Hematopoietic multipotent progenitor cell treated with erythropoietin and hydrocortisone succinate and interleukin-3 and kit ligand, for 17 days (in vitro differentiated cells): ENCODE data around the gene TNS3.
"Not testable (repeated sequence)": the region's sequence is repeated elsewhere in the genome, so short reads cannot be mapped to it uniquely, and the experiment has no call there.

ENCODE experiments used
- DNase-seq: peaks from one replicate; pipeline ENCODE4 v3.0.0-alpha.2; 2015; ENCODE audit warnings: low spot score

Gene TNS3

DNA sequence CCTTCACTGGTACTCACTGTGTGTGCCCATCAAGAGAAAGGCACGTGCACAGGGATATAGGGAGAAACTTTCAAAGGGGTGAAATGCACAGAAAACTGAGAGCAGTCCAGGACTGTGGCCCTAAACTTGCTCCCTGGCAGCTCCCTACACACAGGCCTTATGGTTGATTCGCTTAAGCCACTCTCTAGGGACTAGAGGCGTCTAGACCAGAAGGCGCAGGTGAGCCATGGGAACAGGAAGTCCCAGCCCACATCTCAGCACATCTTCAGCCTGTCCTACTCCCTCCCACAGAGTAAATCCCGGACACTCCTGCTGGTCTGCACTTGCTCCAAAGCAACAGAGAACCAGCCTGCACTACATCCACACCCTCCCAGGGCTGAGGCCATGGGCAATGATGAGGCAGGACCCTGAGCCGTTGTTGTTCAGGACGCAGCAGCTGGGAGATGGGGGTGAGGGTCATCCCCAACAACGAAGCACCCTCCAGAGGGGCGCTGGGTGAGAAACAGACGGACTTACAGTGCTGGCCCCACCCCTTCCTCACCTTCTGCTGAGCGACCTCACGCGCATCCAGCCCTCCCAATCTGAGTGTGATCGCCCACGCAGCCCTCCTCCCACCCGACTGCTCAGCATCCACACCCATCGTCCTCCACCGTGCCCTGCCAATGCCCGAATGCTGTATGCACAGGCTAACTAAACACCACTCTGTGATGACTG lies 109.3 kb downstream of the TNS3 start:
- DNase-seq, result no peak

DNA sequence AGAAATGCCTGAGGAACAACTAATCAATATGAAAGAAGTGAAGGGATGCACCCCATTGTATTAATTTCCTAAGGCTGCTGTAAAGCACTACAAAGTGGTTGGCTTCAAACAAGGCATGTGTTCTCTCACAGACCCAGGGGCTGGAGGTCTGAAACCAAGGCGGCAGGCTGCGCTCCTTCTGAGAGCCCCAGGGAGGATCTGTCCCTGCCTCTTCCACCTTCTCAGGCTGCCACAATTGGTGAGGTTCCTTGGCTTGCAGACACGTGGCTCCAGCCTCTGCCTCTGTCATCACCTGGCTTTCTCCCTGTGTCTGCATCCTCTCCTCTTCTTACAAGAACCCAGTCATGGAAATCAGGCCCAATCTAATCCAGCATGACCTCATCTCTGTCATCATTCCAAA lies 110.1 kb downstream of the TNS3 start:
- DNase-seq, result no peak

DNA sequence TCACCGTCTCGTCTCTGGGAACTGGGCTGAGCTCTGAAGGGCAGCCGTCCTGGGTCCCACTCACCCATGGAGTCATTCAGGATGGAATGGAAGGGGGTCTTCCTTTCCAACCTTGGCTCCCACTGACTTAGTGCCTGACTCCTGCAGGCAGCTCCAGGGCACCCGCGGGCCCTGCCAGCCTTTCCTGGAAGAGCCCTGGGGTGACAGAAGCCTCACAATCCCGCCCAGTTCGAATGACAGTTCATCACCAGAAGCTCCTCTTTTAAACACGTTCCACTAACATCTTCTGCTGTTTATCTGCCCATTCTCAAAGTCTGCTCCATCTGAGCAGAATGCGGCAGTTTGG lies 110.6 kb downstream of the TNS3 start:
- DNase-seq, result no peak

DNA sequence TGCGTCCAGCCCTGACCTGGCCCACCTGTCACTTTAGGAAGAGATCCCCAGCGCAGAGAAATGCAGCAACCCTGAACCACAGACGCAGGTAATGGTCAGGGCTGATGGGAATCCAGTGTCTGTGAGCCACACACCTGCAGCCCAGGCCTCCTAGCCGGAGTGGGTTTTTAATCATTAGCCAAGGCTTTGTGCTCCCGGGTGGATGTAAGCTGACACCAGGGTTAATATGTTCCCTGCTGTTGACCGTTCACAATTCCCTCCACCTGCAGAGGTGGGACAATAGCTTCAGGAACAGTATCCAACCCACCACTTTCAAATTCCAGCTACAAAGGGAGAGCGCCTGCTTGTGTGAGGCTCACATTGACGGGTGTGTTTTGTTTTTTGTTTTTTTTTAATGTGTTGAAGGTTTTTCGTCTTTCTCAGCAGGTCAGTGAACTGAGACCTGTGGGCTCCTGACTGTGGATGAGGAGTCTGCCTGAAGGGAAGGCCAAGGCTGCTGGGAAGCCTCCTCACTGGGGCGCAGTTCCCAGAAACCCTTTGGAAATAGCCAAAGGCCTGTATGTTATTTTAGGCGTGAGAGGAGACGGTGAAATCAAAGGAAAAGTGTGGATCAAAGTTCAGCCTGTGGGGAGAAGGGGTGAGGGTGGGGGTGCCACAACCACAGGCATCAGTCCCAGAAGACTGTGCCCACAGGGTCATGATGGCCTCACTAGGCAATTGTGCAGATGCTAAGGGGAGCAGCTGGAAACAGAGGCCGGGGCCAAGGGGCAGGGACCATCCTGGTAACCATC lies 111.1 kb downstream of the TNS3 start:
- no peak for DNase-seq

DNA sequence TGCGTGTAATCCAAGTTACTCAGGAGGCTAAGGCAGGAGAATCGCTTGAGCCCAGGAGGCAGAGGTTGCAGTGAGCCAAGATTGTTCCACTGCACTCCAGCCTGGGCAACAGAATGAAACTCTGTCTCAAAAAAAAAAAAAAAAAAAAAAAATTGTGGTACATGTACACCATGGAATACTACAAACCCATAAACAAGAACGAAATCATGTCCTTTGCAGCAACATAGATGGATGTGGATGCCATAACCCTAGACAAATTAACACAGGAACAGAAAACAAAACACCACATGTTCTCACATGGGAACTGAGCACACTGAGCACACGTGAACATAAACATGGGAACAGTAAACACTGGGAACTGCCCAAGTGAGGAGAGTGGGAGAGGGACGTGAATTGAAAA lies 112.1 kb downstream of the TNS3 start:
- not testable (repeated sequence) for DNase-seq

DNA sequence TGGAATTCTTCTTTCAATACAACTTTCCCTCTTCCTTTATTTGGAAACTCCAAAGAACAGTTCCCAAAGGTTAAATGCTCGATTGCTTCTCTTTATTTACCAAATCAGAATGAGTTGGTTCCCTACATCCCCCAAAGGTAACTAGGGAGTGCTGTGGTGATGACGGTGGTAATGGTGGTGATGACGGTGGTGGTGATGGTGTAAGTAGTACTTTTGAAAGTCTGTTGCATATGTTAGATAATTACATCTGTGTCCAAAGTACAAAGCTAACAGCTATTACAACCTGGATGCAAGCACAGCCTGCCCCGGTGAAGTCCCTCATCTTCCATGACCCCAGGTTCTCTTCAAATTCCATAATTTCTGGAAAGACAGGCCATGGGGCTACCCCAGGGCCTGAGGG lies 115.1 kb downstream of the TNS3 start:
- no peak for DNase-seq

DNA sequence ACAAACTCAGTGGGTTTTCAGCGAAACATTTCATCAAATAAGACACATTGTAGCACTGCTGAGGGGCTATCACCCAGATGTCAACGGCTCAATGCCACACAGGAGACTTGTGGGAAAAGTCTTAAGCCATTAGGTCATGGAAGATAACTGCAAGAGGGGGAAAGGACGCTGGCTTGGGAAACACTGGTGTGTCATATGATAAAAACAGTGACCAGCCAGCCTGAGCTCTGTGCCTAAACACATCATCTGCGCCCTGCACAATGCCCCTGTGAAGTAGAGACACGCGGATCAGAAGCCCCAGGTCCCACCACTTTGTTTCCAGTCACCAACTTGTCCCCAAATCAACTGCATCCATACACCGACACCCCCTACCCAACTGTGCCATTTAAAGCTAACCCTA lies 116.7 kb downstream of the TNS3 start:
- no peak for DNase-seq

DNA sequence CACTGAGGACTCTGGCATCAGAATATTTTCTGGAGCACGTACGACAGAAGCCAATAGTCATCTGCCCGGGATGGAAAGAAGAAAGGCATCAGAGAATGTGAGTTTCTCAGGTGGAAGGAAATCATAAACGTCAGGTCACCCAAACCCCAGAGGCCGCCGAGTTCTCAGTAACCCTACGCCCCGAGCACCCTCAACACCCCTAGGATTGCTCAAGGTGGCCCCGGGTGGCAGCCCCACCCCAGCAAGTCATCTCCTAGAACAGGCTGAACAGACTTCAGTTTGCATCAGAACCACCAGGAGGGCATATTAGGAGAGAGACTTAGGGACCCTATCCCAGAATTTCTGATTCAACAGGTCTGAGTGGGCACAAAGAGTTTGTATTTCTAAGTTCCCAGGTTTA lies 117.6 kb downstream of the TNS3 start:
- DNase-seq, result no peak

DNA sequence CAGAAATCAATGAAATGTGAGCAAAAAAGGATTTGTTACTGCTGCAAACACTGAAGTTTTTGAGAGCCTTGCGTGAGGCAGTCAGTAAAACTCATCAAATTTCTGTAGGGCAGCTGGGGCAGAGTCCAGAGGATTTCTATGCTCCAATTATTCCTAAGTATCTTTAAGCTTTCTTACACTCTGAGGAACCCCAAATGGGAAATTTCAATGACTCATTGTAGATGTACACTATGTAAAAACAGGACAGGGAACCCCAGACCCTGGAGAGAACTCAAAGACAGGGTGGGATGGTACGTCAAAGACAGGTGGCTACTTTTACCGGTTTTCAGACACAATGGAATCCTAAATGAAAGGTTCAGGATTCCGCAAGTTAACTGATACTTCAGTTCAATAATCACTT lies 120.2 kb downstream of the TNS3 start:
- no peak for DNase-seq

DNA sequence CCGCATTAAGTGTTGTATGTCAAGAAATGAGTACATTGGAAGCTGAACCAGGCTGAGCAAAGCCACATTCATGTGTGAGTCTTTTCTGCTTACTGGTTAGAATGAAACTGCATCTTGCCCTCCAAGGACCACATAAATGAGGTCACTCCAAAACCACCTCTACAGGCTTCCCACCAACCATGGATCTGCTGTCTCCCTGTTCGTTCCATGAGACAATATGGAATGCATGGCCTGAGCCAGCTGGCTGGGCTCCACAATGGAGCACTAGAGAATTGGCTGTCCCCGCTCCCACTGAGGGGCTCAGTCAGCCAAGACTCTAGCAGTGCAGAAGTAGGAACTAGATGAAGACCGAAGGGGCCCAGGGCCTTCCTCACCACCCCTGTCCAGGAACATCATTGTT lies 120.8 kb downstream of the TNS3 start:
- DNase-seq, result no peak

DNA sequence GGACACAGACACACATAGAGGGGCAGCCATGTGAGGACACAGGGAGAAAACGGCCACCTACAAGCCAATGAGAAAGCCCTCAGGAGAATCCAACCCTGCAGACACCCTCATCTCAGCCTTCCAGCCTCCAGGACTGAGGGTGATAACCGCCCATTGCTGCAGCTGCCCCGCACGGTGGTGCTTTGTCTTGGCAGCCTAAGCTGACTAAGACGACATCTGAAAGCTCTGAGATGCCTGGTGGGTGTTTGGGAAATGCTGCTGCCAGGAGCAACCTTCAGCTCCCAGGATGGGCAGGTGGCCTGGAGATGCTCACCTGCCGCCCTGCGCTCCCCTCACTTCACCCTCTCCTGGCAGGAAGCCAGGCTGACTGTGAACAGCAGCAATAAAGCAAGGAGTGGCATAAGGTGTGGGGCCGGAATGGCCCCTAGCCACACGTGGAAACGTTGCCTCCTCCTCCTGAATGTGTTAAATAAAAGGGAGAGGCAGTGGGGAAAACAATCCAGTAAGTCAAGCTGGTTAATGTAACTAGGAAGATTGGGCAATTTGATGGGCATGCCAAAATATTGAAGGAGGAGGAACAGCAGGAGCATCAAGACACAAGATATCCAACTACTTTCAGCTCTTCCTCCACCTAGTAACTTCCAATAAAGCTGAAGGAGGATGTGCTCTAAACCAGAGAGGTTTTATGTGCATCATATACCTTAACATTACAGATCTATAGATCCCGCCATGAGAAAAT lies 121.5 kb downstream of the TNS3 start:
- no peak for DNase-seq

DNA sequence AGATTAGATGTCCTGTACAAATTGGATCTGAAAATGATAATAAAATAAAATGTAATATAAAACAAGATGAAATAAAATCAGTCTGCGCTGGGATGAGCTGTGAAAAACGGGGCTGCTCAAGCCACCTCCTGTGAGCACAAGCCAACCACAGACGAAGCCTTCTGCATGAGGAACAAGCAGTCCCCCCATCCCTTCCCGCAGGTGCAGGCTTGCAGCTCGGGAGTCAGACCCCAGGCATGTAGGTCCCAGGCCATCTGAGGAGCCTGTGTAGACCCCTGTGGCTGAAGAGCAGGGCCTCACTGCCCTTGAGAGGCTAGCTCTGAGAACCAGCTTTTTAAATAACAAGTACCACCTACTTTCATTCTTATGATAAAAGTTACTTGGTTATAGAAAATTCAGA lies 123.4 kb downstream of the TNS3 start:
- no peak for DNase-seq

DNA sequence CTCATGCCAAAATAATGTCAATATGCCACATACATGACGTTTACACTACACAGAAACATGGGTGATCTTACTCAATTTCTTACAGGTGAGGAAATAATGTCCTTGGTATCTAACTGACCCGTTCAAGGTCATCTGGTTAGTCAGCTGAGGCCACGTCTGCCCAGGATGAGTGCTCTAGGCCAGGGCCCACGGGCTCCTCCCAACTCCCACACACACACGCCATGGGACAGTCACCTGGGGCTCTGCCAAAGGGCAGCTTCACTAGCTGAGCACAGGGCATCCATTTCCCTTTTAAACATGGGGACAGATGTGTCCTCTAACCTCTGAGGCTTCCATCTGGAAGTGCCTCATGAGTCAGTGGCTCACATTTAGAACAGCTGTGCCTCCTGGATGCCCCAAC lies 123.9 kb downstream of the TNS3 start:
- DNase-seq, result no peak

DNA sequence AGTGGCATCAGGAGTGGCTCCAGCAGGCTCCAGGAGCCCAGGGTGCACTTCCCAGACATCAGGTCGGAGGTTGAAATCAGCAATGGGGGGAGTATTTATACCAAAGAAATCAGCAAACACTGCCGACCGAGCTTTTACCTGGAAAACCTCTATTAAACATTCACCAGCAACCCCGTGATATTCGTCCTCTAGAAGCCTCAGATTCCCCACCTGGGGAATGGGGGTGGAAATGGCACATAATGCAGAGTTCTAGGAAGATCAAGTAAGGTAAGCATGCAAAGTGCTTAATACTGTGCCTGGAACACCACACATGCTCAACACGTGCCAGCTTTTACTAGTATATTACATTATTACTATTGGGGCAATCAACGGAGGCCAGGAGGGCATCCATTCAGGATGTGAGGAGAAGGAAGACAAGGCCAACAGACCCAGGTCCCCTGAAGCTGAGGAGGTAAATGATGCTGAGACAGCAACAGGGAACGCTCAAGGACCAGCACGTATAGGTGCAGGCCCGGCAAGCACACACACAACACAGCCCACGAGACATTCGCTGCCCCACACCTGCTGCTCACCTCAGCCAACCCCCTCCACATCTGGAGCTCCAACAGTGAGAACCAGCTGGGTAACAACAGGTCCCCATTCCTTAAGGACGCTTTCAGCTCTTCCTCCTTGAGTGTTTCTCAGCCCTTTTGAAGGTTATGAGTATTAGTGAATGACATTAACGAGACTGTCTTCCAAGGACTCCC lies 125.5 kb downstream of the TNS3 start:
- DNase-seq, result no peak

DNA sequence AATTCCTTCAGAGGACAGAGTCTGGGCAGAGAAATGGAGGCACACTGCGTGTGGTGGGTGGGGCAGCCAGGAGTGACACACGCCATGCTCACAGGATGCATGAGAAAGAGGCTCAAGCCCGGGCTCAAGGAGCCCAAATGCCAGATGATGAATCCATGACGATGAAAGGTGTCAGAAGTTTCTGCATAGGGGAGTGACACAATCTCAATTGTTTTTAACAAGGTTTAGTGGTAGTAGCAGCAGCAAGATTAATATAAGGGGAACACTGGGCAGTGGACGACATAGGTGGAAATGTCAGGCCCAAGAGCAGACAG lies 126.1 kb downstream of the TNS3 start:
- no peak for DNase-seq

DNA sequence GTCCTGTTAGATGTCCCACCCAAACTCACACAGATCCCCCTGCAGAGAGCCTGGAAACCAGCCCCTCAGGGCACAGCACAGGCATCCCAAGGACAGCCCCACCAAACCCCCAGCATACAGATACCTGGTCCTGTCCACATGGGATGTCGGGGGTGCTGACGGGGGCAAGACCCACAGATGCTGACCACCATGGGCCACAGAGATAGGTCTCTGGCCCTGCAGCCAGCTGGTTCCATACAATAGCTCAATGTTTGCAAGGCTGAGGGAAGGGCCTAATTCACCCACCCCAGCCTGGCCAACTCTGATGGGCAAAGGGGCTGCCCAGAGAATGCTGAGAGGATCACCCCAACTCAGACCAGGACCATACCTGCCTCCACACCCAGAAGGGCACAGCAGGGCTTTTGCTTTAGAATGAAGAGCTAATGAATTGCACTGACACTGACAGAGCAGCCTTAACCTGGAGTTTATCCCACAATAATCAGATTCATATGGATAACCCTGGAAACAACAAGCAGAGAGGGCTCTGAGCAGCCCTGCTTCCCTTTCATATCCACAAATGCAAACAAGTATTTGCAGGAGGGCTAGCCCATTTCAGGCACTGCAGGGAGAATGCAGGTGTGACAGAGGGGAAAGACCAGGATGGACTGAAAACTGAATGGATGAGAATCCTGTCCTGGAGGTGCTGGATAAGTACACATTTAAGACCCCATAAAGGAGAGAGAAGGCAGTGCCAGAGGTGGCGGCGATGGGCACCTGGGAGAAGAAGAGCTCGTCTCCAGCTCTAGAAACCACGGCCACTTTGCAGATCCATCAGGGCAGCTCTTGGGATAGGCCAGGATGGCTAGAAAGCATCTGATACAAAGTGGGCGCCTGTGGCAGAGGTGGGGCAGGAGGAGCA lies 126.7 kb downstream of the TNS3 start:
- DNase-seq, result no peak

DNA sequence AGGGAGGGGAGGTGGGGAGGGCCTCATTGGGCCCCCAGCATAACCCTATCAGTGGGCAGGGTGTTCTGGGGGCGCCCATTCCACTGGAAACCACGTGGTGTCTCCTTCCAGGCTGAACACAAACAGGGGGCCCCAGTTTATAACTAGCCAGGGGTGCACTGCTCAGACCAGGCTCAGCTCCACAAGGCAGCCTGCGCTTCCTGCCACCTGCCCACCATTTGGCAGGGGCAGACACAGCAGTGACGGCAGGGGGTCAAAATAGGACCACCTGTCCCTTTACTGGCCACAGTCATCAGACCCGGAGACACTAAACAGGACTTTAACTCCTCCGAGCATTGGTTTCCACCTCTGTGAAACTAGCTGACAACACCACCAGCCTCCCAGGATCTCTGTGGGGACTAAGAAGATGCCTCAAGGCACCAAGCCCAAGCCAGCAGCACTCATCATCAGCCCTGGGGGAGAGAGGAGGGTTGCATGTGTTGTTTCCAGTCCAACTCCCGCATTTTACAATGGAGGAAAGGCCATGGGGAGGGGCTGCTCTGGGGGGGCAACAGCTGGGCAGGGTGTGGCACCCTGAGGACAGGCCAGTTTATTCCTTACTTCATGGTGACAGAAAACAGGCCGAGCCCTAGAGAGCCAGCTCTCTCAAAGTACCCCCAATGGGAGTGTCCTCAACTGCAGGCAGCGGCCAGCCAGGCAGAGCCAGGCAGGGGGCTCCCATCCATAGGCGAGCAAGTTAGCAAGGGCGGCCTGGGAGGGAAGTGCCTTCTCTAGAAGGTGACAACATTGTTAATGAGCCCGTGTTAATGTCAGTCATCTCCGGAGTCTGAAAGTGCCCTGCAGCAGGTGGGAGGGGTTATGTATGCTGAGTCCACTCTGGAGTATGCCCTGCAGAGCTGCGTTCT lies 127.6 kb downstream of the TNS3 start:
- no peak for DNase-seq

DNA sequence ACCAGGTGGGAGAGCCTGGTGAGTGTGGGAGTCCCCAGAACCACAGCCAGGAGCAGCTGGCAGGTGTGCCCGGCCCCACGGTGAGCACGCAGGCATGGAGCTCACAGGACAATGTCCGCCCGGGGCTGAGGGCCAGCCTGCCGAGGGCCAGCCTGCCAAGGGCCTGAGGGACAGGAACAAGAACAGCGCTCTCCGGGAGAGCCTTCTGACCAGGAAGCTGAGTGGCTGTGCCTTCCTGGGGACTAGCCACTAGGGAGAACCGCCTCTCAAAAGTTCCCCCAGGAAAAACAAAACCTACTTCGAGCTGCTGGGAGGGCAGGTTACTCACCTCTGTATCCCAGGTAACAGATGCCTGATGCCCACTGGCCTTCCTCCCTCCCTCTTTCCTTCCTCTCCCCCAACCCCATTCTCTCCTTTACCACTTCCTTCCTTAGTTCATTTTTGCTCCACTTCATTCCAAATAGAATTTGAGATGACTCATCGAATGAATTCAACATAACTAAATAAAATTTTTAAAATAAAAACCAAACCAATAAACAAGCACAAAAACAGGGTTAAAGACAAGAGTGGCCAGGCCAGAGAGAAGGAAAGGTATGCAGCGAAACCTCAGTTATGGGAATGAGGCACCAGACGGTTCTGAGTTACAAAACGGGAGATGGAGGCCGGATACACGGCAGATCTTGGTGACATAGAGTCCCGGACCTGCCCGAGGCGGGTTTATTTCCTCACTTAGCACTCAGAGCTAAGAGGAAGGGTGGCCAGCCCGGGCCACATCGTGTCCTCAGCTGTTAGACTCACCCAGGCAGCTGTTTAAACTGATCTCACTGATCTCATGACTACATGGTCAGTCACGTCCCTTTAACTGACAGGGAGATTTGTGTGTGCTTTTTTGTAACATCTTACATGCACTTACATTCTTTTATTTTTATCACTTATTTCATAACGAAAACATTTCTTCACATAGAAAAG lies 128.5 kb downstream of the TNS3 start:
- DNase-seq, result no peak

DNA sequence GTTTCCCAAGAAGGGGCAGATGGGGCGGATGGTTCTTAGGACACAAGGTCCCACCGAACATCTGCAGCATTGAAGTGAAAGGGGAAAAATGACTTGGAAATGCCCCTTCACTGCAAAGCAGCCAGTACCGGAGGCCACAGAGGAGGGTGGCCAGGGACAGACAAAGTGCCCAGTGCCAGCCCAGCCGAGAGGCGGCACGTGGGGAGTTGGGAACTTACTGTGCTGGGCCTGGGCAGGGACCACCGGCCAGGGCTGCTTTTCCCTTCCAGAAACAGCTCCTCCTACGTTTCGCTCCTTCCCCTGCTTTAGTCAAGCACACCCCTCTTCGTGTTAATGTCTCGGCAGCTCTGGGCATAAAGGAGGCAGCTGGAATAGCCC lies 129.2 kb downstream of the TNS3 start:
- DNase-seq, result no peak
